HG02610 (cell line): ENCODE results near the gene TM4SF18.

ENCODE experiments used
- ATAC-seq: cut with Tn5 transposase; IDR thresholded peaks from one replicate; pipeline ENCODE4 v1.9.1; 2021; ENCODE audit warnings: mild to moderate bottlenecking, moderate library complexity; ENCODE audit not compliant: unreplicated experiment

TM4SF18 gene

GRCh38 chr3:149291178-149291577 is 42.3 kb downstream of the TM4SF18 start:
- no peak for ATAC-seq

DNA sequence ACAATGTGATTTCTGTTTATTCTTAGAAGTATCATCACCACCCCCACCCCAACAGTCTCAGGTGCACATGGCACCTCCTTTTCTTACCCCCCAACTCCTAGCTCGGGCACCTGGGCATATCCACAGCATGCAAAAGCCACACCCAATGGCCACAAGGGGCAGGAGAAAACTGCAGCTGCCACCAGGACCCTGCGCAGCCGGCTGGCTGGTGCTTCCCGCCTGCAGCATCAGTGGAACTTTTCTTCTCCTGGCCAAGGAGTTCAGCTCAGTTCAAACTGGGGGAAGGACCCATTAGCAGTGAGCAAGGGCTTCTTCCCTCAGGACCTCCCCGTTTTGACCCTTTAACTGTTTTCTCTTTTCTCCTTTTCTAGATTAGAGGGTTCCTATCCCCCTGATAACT is 44.8 kb downstream of the TM4SF18 start:
- ATAC-seq = no peak

GRCh38 chr3:149284034-149284433 is 49.4 kb downstream of the TM4SF18 start:
- no peak for ATAC-seq

DNA sequence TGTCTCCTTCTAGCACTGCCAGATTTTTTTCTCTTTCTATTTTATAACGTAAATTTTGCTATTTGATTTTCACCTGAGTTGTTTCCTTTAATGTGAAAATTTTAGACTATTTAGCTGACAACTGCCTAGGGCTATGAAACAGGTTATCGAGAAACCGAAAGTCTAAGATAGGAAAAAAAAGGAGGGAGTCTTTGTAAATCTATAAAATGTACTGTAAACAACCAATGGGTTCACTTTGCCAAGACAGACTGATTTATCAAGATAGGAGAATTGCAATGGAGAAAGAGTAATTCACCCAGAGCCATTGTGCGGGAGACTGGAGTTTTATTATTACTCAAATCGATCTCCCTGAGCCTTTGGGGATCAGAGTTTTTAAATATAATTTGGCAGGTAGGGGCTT is 50.0 kb downstream of the TM4SF18 start:
- ATAC-seq = no peak

DNA sequence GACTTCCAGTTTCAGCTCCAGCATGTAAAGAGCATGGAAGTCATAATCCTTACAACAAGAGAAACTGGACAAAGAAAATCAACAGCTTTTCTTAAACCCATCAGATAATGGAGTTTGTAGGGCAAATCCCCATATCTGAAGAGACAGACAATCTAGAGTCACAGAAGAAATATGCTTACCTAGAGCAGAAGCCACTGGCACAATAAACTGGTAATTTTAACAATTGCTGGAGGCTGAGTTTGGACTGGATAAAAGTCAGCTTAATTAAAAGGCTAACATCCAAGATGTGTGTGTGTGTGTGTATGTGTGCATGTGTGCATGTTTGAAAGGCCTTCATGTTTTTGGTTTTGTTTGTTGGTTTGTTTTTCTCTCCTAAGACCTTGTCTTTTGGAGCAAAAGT is 50.6 kb downstream of the TM4SF18 start:
- ATAC-seq = no peak

GRCh38 chr3:149282322-149282721 is 51.1 kb downstream of the TM4SF18 start:
- no peak for ATAC-seq

- ATAC-seq = peak; percentile 76
Measured at GRCh38 chr3:149280671-149281349, 52.6 kb downstream of the TM4SF18 start.

DNA sequence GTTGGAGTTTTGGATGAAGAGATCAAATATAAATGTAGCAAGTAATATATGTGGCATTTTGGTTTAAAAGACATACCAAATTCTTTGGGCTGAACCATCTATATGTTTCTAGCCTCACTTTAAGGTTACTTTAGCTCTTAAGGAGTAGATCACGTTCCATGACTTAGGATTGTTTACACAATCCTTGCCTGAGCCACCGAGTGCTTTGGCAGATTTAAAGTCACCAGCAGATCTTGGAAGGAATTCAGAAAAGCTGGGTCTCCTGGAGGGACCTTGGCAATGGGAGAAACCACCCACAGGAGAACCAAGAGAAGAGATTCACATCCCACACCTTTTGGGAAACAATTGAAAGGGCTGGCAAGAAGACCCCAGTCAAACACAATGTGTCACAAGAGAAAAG is 54.5 kb downstream of the TM4SF18 start:
- no peak for ATAC-seq

DNA sequence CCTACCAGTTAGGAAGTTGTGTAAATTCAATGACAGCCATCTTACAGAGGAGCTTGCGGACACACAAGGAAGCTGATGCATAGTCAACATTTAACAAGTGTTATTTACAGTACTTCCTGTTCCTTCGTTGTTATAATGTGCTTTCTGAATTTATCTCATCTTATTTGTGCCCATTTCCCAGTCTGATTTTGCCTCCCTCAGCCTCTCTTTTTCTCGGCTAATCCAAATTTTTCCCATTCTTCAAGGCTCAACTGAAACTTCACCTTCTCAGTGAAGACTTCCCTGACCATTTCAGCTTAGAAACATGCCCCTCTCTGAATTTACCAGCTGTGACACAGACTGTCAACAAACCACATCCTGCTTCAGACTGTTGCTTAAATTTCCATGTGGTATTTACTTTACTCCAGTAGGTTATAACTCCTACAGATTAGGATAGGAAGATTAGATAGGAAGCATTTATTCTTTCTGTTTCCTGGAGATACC is 56.1 kb downstream of the TM4SF18 start:
- ATAC-seq = peak; percentile 65

DNA sequence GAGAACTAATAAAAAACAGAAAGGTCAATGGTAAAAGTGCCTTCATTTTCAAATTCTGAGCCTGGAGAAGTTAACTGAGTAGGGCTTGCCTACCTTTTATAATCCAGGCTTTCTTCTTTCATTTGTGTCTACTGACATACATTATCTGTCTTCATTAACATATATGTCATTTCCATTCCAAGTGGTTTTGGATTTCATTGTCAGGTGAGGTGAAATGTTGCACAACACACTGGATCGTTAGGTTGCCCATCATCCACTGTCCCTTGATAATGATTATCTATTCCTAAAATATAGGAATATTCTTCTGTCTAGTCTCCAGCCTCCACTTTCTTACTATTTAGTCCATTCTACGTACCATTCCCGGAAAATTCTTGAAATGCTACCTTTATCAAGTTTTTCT is 56.8 kb downstream of the TM4SF18 start:
- ATAC-seq = no peak

DNA sequence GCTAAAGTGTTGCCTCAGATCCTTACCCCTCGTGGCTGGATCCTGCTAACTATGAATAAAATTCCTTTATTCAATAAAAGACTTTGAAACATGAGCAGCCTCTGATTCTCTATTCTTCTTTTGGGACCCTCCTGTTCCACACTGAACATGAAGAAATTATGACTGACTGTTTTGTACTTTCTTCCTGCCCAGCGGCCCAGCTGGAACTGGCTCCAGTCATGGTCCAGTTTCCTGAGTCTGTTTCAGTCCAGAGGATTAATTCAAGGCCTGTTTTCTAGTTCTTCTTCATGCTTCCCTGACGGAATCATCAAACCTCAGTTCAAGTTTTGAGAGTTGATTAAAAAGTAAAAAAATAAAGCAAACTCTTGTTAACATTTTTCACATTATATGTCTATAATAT is 59.2 kb downstream of the TM4SF18 start:
- no peak for ATAC-seq

- ATAC-seq = peak; percentile 78
Measured at GRCh38 chr3:149273096-149273751, 60.2 kb downstream of the TM4SF18 start.

DNA sequence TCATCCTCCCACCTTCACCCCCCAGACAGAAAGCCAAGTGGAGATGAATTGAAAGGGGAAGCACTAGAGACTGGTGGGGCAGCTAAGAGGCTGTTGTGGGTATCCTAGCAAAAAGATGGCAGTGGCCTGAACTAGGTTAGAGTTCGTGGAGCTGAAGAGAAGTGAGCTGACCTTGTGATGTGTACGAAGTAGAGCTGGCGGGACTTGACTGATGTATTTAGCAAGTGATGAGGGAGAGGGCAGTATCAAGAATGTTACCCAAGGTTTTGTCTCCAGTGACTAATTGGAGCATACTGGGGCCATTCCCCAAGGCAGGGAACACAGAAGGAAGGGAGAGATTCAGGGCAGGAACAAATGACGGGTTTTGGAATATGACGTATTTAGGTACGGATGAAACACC is 61.8 kb downstream of the TM4SF18 start:
- ATAC-seq = no peak

- ATAC-seq = no peak
Measured at GRCh38 chr3:149270180-149270579, 63.3 kb downstream of the TM4SF18 start.

- no peak for ATAC-seq
Measured at GRCh38 chr3:149269687-149270086, 63.7 kb downstream of the TM4SF18 start.
